GM12801 (cell line): ENCODE measurements around the gene SNTA1.

ENCODE experiments used
- TF ChIP-seq, protein P1 (sequence below): IDR thresholded peaks from one replicate; pipeline ENCODE4 v1.5.1; 2011; ENCODE audit warnings: control low read depth; ENCODE audit not compliant: insufficient read length; ENCODE audit errors: extremely low read depth

Gene SNTA1

DNA sequence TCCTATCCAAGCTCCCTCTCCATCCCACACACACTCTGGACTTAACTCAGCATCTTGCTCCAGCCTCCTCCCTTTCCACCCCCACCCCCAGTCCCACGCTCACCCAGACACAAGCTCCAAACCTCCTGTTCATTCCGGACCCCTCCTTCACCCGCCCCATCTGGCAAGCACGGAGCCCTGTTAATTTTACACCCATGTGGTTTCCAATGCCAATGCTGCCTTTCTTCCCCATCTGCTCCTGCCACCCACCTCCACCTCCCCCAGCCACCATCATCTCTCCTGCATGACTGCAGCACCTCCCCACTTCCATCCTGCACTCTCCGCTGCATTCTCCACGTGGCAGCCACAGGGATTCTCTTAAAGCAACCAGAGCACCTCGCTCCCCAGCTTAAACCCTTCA is 32.3 kb downstream of the SNTA1 start:
- TF ChIP-seq, protein P1, sequence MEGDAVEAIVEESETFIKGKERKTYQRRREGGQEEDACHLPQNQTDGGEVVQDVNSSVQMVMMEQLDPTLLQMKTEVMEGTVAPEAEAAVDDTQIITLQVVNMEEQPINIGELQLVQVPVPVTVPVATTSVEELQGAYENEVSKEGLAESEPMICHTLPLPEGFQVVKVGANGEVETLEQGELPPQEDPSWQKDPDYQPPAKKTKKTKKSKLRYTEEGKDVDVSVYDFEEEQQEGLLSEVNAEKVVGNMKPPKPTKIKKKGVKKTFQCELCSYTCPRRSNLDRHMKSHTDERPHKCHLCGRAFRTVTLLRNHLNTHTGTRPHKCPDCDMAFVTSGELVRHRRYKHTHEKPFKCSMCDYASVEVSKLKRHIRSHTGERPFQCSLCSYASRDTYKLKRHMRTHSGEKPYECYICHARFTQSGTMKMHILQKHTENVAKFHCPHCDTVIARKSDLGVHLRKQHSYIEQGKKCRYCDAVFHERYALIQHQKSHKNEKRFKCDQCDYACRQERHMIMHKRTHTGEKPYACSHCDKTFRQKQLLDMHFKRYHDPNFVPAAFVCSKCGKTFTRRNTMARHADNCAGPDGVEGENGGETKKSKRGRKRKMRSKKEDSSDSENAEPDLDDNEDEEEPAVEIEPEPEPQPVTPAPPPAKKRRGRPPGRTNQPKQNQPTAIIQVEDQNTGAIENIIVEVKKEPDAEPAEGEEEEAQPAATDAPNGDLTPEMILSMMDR: no peak

DNA sequence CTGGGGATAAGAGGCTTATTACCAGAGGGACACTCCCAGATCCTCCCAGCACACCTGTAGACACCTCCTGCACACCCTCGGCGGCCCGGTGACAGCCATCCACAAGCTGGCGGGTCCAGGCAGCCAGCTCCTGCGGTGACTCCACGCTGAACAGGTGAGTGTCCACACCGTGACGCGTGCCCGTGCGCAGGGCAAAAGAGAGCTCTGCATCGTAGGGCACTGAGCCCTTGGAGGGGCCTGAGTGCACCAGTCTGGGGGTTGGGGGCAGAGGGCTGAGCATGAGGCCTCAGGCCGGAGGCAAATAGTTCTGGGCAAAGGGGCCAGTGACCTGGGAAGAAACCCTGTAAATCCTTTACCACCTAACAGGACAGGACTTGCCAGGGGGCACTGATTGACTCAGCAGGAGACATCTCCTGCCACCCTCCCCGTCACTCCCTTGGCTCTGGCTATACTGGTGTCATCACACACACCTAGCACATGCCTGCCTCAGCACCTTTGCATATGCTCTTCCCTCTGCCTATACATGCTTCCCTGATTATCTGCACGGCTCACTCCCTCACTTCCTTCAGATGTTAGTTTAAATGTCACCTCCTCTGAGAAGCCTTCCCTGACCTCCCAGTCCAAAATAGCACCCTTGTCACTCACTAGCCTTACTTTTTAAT is 33.4 kb downstream of the SNTA1 start:
- TF ChIP-seq, protein P1: no peak

DNA sequence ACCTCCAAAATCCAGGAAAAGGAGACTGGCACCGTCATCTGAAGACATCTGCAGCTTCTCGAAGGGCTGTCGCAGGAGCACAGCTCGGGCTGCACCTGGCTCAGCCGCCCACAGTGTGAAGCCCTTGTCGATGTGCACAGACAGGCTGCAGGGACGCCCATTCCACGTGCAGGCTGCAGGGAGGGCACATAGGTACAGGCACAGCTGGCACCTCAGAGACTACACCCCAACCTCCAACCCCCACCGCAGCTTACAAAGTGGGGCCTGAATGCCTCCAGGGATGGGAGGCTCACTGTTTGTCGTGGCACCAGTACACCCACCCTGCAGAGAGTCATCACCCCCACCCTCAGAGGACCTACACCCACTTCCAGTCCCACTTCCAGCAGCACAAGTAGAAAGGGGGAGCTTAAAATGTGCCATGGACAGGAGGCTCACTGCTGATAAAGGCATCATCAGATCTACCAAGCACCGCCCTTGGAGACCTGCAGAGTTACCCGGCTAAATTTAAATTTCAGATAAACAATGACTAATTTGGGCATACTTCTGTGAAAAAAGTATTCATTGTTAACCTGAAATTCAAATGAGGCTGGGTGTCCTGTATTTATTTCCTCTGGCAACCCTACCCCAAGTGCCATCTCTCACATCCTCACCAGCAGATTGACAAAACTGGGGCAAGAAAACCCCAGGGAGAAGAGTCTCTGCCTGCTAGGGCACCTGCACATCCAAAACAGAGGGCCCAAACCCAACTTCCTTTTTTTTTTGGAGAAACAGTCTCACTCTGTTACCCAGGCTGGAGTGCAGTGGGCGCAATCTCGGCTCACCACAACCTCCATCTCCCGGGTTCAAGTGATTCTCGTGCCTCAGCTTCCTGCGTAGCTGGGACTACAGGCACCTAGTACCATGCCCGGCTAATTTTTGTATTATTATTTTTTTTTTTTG is 34.6 kb downstream of the SNTA1 start:
- TF ChIP-seq, protein P1: no peak

DNA sequence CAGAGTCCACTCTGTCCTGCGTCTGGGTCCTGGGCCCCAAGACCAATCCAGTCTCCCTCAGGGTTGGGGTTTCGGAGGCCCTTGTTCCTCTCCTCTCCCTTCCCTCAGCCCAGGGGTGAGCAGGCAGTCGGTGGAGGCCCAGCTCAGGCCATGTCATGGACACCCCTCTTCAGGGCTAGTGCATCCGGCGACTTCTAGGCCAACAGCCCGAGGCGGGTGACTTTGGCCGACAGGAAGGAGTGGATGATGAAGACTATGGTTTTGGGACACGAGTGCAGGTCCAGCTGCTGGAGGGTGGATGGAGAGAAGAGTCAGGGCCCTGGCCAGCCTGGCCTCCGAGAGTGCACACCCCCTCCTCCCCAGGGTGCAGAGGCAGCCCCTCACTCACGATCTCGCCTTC is 35.2 kb downstream of the SNTA1 start:
- TF ChIP-seq, protein P1: no peak

DNA sequence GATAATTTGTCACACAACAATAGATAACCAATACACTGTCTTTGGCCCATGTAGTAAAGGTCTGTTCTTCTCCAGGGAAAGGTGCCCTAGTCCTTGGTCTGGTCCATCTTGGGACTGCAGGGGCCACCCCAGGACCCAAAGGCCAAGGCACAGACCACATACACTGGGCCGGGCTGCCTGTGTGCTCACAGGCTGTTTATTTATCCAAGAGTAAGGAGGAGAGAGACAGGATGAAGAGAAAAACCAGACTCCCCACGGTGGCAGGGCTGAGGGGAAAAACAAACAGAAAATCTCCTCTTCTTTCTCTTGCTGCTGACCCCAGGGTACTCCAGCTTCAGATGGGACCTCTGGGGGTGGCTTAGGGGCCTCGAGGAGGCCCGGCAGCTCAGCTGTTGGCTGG is 35.8 kb downstream of the SNTA1 start:
- TF ChIP-seq, protein P1: no peak

DNA sequence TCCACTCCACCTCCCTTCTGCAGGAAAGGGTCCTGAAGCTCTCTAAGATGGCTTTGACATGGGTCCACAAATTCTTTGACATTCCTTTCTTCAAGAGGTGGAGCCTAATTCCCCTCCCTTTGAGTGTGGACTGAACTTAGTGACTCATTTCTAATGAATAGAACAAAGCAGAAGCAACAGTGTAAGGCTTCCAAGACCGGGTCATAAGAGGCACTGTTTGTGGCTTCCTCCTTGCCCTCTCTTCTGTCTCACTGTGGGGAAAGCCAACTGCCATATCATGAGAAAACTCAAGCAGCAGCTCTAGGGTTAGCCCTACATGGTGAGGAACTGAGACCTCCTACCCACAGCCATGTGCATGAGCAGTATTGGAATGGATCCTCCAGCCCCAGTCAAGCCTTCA is 36.3 kb downstream of the SNTA1 start:
- TF ChIP-seq, protein P1: no peak

DNA sequence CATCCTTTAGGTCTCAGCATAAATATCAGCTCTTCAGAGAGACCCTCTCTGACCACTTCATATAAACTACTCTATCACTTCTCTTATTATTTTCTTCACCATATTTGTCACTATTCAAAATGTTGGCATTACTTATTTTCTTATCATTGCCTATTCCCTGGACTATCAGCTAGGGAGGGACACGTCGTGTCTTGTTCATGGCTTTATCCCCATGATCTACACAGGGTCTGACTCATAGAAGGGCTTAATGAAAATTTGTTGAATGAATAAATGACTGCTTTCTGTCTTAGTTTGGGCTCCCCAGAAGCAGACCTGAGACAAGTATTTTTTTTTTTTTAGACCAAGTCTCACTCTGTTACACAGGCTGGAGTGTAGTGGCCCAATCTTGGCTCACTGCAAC is 39.3 kb downstream of the SNTA1 start:
- TF ChIP-seq, protein P1: no peak
